NCI-H128 (cell line): ENCODE data around the gene GPATCH2.
"Not testable (repeated sequence)": the region's sequence is repeated elsewhere in the genome, so short reads cannot be mapped to it uniquely, and the experiment has no call there.

Experiments
- DNase-seq: peaks from one replicate; lab custom pipeline; 2025; ENCODE audit not compliant: unreplicated experiment; lab: John Stamatoyannopoulos, UW

Gene GPATCH2

DNA sequence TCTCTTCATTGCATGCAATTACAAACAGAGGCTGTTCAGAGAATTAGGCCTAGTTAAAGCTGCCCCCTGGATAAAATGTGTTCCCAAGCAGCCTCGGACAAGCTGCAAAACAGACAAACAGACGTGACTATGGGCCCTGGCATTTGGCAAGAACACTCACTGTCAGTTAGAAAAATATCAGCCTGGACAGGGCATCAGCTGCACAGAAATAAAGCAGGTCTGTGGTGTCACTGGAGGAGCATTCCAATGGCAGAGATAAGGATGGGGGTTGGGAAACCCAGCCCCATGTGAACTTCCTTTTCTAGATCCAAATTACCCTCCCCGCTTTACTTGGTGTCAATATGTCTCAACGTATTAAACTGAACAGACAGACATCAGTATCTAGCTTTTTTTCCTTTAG, 177.1 kb downstream of the GPATCH2 start:
- no peak for DNase-seq

DNA sequence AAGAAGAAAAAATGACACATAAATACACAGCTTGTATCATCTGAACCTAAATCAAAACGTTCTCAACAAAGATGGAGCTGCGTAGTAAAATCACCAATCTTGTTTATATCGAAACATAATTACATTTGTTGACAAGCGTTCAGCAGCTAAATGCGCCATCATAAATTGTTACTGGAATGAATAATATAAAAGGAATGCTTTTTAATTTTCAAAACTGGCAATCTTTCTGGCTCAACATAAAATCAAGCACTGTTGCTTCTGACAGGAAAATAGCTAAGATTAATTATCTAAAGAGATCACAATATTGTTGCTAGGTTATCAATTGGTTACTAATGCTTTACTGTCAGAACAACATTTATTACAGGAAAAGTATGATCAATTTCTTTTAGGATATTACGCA, 181.5 kb downstream of the GPATCH2 start:
- DNase-seq: no peak

DNA sequence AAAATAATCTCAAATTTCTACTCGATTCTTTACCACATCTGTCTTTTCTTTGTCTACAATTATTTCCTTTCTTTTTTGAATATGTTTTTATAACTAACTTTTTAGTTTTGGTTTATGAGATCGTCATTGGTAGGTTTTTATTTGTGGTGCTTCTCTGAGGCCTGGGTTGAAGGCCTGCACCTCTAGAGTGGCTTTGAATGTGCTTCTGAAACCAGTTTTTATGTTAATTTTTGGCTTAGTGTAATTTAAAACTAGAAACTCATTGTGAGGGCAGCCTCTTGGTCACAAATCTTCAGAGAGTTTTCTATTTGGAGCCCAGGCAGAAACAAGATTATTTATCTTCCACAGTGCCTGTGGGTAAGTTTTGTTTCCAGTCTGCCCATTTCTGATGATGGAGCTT, 187.0 kb downstream of the GPATCH2 start:
- DNase-seq: no peak

DNA sequence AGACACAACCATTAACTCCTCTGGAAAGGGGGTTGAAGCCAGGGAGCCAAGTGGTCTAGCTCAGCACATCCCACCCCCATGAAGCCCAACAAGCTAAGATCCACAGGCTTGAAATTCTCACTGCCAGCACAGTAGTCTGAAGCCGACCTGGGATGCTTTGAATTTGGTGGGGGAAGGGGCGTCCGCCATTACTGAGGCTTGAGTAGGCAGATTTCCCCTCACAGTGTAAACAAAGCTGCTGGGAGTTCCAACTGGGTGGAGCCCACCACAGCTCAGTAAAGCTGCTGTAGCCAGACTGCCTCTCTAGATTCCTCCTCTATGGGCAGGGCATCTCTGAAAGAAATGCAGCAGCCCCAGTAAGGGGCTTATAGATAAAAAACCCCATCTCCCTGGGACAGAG, 193.5 kb downstream of the GPATCH2 start:
- no peak for DNase-seq

DNA sequence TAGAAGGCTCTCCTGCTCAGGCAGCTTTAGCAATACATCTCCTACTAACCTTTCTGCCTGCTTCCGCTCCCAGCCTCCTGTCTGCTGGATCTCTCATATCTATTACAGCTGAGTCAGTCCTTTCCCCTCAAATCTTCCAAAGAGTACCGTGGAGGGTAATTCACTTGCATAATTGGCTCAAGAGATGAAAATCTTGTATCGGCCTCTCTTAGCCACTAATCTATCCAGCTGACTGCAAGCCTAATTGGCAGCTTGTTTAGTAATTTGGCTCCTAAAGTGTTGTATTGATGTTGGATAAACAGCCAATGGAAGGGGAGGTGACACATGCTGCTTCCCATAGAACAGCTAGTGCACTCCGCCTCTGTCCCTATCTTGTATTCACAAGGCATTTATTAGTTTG, 195.7 kb downstream of the GPATCH2 start:
- no peak for DNase-seq

DNA sequence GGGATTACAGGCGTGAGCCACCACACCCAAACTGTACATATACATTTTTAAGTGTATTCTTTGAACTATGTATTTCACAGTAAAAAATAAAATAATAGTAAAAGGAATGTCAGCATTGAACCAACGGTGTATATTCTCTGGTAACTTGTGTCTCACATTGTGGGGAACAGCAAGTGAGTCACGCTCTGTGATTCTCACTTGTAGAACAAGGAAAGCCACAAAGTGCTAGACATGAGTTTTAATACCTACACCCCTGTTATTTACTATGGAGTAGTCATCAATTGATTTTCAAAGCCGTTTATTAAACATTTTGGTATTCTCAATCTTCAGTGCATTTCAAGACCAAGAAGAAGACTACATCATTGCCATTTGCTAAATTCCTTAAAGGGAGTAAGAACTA, 197.2 kb downstream of the GPATCH2 start:
- DNase-seq: no peak

DNA sequence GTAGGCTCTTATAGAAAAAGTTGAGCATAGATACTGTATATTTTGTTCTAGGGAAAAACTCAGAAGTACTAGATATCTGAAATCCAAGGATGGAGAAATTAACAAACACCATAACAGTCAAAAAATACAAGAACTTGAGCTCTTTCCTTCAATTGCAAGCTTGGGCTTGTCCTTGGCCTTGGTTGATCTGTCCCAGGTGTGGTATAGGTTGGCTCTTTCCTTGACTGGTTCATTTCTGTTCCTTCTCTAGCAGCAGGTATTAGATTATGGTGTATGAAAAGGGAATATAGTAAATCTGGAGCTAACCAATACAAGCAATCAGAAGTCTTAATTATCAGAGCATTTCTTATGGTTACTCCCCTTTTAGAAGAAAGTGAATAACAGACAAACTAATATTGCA, 198.6 kb downstream of the GPATCH2 start:
- DNase-seq: no peak

DNA sequence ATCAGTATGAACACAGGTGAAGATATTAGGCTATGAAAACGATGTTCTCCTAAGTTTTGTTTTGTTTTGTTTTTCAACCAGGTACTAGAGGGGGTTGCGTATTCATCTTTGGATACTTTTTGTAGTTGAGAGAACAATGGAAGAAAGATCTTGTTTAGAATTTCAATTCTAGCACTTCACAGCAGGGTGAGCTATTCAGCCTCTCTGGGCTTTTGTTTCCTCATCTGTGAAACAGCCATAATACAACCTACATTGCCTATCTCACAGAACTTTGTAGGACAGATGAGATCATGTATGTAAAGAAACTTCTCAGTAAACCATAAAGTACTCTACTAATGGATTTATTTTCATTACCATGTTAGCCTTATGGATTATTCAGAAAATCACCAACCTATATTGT, 199.5 kb downstream of the GPATCH2 start:
- DNase-seq: no peak

DNA sequence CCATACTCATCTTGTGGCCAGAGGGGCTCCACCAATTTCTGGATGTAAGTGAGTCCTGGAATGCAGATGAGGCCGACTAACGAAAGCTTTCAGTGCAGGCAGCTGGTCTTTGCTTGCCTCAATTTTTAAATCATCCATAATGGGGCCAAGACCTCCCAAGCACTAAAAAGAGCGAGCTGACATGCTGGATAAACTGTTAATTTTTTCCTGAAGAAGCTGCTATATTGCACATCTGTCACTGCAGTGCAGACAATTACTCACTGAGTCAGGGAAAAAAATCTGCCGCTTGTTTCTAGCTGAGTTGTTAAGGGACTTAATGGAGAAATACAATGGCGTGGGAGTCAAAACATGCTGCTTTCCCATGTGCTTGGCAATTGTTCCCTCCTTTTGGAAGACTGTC, 205.5 kb downstream of the GPATCH2 start:
- DNase-seq: no peak

DNA sequence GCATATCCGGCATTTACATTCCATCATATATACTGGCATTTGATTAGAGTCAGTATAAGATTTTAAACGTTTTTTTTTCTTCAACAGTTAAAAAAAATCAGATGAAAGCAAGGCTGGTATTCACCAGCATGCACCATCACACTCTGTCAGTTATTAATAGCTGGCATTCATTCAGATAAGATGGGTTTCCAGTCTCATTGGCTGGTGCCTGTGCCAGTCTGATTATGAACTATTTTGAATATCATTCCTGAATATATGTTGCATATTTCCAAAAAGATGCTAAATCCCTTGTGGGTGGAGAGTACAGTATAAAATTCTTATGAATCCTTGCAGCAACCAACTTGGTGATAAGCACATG, 211.7 kb downstream of the GPATCH2 start:
- DNase-seq: no peak

DNA sequence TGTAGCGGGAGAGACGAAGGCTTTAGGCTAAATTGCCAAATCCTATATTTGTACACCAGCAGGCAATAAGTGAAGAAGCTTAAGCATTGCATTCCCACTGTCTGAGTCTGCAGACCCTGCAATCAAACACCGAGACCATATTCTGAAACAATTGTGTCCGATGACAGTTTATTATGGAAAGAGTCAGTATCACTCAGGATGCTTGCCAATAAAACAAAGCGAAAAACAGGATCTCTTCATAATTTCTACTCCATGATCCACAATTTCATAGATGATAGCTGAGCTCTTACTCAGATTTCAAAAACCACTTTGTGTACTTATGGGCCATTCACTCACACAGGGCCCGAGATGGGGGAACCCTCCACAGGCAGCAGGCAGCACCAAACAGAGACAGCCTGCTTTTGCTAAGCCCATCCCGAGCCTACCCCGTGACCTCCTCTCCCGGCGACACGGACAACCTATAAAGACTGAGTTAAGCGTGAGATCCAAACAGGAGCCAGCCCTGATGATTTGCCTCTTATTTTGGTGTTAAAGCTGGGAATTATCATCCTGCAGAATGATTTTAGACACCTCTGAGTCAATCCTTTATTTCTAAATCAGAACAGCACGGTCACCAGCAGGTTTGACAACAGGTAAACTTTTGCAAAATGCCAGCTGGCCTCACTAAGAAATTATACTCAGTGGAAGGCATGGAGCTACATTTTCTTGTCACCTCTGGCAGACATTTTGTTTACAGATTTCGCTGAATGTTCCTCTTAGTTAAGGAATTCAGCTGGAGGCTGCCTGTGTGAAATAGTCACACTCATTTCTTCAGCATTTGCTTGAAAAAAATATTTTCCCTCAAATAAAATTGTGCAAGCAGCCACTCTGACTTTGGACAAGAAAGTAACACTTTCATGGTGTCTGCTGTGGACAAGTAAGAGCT, 212.4 kb downstream of the GPATCH2 start:
- DNase-seq: no peak

DNA sequence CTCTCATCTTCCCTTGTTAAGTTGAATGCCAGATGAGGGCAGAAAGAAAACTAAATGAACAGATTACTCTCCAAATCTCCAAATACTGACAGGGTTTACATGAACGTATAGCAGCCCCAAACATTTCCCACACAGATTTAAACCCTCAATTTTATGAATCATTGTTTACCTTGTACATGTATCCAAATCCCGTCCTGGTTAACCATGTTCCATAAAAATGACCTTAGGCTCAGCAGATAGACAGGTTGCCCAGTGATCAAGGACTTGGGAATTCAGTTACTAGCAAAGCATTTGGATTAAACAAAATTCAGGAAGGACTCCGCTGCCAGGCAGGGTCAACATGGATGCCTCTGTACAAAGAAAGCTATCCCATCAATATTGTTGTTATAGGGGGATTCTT, 213.5 kb downstream of the GPATCH2 start:
- DNase-seq: no peak

DNA sequence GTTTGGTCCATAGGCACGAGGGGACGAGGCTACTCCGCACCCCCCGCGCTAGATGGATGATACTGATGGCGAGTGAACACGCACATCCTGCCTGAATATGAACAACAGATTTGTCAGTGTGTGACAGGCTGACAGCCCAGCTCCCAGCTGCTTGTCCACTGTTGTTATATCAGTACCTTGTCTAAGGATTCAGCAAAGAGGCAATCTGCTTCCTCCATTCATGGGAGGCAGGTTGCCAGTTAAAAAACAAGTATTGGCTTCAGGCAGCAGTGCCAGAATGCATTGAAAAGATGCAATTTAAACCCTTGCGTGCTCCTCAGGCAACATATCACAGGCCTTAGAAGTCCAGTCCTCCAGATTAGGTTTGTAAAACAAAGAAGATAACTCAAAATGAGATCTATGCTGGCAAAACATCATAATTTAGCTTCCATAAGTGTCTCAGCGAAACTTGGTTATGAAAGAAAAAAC, 223.3 kb downstream of the GPATCH2 start:
- no peak for DNase-seq

DNA sequence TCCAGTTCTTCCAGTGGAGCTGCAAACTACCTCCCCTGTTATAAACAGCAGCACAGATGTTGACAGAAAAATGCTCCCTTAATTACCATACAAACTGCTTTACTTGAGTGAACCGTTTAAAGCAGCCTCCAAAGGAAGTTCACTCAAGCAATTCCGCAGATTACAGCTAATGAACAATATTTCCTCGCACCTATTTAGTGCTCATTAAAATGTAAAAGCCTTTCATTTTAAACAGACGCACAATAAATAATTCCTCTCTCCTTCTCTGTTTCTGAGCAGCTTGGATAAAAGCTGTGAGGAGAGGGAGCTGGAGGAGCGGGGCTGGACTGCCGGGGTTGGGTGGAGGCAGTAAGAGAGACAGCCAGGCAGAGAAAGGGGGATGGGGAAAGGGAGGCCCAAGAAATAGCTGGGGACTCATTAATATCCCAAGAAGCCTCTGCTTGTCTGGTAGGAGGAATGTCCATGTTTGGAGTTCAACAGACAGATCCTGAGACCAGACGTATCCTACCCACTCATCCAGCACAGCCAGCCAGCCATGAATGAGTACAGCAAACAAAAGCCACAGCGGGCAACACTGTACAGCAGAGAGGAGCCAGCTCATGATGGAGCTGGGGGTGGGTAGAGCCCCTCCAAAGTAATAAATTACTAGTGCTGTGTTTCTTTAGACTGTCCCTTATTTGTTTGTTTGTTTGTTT, 227.7 kb downstream of the GPATCH2 start:
- DNase-seq: no peak

DNA sequence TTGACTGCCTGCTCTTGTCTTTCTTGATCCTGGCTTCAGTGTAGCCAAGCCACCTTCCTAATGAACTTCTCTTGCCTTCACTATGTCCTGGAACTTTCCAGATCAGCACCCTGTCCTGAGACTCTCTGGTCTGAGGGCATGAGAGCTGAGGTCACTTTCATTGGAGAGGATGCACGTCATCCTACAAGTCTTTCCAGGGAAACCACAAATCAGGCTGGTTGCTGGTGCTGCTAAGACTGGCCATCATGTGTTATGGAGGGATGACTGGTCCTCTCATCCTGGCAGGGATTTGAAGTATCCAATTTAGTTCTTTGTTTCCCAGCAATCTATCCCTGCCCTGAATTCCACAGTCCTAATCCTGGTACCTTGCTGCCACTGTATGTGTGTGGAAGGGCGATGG, 228.6 kb downstream of the GPATCH2 start:
- no peak for DNase-seq

DNA sequence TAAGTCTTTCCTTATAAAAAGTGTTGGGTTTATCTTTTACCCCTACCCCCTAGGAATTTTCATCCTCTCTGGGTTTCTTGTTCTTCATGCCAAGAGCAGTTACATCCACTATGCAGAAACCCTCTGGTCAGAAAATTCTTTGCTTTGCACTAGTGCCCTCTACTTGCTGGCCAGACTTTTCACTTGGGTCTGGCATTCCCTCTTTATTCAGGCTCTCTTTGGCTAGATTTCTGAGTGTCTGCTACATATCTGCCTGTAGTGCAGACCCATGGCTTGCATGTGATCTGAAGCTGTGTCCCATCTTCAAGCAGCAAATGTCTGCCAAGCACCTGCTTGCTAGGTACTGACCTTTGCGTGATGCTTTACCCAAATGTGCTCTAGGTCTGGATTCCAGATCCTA, 237.0 kb downstream of the GPATCH2 start:
- no peak for DNase-seq

DNA sequence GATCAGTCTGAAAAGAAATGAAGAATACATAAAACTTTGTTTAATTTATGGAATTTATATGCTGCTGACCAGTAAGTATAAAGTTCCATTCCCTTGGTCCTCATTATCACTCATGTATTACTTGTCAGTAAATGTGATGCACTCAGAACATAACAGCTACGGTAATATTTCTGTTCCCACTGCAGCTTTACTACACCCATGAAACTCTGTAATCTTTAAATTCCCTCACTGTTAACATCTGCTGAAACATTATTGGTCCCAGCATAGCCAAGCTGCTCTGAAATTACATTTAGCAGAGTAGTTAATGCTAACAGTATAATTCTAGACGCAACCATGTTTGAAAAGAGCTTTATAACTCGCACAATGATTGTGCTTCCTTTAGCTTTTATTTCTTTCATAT, 238.4 kb downstream of the GPATCH2 start:
- no peak for DNase-seq

DNA sequence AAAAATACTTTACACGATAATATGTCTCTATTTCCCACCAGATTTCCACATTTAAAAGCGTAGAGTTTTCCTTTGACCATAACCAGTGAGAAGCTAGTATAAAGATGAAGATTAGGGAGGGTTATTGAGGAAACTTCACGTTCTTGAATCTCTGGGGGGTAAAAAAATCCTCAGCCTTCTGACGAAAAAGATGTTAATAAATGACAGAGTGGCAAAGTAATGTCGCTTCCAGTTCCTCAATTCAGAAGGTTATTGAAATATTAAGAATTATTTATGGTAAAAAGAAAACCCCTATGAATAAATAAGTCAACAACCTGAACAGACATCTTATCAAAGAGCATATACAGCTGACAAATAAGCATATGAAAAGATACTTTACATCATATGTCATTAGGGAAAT, 241.0 kb downstream of the GPATCH2 start:
- DNase-seq: no peak

DNA sequence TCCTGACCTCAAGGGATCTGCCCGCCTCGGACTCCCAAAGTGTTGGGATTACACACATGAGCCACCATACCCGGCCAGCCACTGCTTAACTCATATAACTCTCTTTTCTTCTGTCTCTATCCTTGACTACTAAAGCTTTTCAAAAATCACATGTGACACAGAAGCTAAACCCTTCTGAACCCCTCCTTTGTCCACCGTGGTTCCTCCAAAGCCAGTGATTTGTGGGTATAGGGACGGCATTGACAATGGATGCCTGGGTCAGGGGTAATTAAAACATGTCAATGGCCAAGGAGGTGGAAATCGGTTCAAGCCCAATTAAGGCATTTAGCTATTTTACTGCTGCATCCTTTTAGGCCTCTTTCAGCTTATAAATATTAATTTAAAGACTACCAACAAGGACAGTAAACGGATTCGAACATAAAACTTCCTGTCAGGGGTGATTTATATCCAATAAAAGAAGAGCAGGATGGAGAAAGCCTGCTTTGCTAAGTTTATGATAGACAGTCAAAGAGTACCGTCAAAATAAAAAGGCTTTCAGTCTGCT, 242.3 kb downstream of the GPATCH2 start:
- DNase-seq: no peak

DNA sequence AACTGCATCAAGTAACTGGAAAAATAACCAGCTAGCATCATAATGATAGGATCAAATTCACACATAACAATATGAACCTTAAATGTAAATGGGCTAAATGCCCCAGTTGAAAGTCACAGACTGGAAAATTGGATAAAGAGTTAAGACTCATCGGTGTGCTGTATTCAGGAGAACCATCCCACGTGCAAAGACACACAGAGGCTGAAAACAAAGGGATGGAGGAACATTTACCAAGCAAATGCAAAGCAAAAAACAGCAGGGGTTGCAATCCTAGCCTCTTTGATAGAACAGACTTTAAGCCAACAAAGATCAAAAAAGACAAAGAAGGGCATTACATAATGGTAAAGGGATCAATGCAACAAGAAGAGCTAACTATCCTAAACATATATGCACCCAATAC, 249.1 kb downstream of the GPATCH2 start:
- not testable (repeated sequence) for DNase-seq

DNA sequence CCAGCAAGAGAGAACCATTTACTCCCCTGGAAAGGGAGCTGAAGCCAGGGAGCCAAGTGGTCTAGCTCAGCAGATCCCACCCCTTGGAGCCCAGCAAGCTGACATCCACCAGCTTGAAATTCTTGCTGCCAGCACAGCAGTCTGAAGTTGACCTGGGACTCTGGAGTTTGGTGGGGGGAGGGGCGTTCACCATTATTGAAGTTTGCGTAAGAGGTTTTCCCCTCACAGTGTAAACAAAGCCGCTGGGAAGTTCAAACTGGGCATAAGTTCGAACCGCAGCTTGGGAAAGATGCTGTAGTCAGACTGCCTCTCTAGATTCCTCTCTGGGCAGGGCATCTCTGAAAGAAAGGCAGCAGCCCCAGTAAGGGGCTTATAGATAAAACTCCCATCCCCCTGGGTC, 251.1 kb downstream of the GPATCH2 start:
- DNase-seq: not testable (repeated sequence)

DNA sequence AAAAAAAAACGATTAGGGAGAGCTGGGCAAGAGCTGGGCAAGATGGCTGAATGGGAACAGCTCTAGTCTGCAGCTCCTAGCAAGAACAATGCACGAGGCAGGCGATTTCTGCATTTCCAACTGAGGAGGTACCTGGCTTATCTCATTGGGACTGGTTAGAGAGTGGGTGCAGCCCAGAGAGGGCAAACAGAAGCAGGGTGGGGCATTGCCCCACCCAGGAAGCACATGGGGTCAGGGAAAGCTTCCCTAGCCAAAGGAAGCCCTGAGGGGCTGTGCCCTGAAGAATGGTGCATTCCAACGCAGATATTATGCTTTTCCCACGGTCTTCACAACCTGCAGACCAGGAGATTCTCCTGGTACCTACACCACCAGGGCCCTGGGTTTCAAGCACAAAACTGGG, 251.6 kb downstream of the GPATCH2 start:
- no peak for DNase-seq
